Left renal pelvis (tissue), 4 donors: ENCODE results near the gene GIMAP8. TPM values are rescaled to one million over a fixed set of nuclear protein-coding genes. Genes with fewer than 3 reads are reported as not detected.
"Not testable (repeated sequence)": the region's sequence is repeated elsewhere in the genome, so short reads cannot be mapped to it uniquely, and the experiment has no call there.

Experiments used
- DNase-seq, 4 donors: peaks; one replicate each; pipeline ENCODE4 v3.0.0-alpha.2; 2013; ENCODE audit warnings: low read depth in 4 of 4, low spot score in 3 of 4
- polyA plus RNA-seq, 4 donors: library from polyadenylated mRNA; unstranded; fragments of 120-200 nt; gene quantifications; one replicate each; pipeline ENCODE4 v1.2.1, GENCODE V29; 2013; ENCODE audit not compliant: insufficient read length in 4 of 4

The GIMAP8 gene
- polyA plus RNA-seq, 4 donors: 4.1 to 9.5 (median 8.5) TPM

DNA sequence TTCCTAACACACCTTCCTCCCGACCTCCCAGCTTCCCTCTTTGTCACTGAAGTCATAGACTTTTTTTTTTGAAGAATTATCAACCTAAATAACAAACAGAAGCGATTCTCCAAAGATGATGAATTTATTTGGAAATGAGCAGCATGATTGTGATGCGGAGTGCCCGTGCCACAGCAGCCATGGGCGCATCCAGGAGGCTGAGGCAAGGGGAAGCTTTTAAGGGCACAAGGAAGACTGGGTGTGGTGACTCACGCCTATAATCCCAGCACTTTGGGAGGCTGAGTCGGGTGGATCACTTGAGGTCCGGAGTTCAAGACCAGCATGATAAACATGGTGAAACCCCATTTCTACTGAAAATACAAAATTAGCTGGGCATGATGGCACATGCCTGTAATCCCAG is 16.2 kb upstream of the GIMAP8 start:
- no peak for DNase-seq

DNA sequence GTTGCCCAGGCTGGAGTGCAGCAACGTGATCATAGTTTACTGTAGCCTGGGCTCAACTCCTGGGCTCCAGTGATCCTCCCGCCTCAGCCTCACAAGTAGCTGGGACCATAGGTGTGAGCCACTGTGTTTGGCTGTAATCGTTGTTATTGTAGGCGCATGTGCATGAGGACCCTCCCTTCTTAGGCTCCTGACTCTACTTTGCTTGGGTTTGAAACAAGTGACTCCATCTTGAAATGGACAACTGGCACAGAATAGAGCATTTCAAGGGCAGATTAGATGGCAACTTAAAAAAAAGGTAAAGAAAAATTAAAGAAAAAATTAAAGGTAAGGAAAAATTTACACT is 15.4 kb upstream of the GIMAP8 start:
- no peak for DNase-seq

DNA sequence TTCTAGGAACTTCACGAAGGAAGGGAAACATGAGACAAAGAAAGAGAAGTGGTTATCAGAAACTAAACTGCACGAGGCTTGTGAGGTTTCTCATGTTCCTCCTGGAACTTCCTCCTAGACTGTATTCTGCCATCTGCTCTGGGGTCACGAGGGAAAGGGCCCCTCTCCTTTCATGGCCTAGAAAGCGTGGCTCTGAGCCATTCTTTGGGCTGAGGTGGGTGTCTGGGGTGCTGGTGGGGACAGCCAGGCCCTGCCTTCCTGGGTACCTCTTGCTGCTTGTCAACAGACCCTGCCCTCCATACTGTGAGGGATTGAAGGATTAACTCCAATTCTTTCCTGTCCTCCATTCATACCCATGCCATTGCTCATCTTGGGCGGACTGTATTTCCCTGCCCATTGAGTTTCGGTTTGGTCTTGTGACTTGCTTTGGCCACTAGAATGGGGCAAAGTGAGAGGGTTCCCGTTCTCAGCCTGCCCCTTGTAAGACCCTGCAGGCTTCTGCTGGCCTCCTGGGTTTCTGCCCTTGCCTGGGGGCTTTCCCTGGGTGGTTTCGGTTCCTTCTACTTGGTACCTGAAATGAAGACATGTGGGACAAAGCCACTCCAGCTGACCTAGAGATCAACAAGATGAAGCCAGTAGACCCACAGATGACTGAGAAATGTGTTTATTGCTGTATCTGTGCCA is 14.9 kb upstream of the GIMAP8 start:
- DNase-seq: no peak

DNA sequence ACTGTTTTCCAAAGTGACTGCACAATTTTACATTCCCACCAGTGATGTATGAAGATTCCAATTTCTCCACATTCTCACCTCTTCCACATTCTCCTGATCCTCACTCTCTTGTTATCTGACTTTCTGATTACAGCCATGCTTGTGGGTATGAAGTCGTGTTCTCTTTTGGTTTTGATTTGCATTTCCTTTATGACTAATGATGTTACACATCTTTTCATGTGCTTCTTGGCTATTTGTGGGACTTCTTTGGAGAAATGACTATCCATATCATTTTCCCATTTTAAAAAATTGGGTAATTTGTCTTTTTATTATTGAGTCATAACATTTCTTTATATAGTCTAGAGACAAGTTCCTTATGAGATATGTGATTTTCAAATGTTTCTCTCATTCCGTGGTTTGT is 10.5 kb upstream of the GIMAP8 start:
- DNase-seq: no peak

DNA sequence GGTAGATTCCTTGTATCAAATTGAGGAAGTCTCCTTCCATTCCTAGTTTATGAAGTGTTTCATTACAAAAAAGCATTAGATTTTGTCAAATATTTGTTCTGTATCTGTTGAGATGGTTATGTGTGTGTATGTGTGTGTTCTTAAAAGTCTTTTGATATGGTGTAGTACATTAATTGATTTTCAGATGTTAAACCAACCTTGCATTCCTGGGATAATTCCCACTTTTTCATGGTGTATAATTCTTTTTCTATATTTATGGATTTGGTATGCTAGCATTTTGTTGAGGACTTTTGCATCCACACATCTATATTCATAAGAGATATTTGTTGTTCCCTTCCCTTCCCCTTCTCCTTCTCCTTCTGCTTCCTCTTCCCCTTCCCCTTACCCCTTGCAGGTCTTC is 8.9 kb upstream of the GIMAP8 start:
- no peak for DNase-seq

DNA sequence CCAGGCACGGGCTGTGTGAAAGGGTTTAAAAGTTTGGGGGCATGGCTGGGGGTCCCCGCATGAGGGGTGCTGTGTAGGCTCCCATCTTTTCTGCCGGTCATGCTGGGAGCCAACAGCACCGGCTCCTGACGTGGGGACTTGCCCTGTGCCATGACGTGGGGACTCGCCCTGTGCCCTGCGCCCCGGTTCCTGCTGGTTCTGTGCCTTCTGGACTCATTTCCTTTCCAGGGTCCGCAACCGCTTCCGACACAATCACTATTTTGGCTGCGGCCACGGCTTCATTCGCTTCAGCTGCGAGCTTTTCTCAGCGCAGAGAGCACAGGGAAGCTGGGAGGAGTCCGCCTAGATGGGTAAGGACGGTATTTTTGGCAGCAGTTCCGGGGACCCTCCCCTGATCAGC is 7.6 kb upstream of the GIMAP8 start:
- no peak for DNase-seq

DNA sequence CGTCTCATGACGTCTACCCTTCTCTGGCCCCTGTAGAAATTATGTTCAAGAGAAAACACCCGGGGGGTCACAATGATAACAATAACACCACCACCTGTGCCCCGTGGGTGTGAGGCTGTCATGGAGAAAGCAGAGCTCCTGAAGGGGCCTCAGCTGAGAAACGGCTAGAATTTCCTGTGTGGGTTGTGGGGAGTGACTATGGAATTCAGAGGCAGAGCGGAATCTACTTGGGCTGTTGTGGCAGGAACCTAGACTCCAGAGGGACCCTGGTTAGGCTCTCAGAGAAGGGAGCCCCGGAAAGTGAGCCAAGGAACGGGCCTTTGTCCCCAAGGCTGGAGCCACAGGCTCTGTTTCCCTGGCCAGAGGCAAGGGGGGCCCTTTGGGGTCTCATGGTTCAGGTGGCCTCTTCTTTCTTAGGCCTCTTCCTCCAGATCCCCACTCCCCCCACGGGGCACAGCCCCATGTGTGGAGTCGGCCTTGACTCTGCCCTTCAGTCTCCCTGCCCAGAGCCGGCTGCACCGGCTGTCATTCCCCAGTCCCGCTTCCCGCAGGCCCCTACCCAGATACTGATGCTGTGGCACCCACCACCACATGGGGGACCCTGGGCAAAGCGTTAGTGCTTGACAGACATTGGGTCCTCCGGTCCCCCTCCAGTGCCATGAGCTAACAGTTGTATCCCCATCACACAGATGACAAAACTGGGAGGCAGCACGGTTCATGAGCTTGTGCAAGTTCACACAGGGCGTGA is 6.5 kb upstream of the GIMAP8 start:
- no peak for DNase-seq

DNA sequence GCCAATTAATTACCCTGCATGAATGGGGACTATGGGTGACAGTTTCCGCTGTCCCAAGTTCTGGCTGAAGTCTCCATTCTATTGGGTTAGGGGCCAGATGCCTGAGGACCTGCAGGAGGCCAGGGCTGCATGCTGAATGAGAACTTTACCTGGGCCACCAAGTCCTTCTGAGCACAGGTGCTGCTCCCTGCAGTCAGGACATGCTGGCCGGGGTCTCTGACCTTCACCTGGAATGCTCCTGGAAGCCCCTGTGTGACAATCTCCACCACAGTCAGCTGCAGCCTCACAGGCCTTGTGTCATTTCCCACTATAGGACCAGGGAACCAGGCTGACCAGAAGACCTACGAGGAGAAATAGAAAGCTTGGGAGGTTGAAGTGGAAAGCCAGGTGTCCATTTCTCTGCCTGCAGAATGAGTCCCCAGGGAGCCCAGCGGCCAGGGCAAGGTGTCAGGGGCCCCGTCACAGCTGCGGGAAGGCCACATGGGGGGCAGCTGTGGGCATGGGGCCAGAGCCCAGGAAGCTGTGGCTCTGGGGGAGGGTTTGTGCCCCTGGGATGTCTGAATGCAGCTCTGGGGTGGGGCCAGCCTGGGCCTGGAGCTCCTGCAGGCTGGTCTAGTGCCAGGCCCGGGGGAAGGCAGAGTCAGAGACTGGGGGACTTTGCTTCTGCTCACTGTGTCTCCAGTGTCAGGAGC is 5.6 kb upstream of the GIMAP8 start:
- no peak for DNase-seq

DNA sequence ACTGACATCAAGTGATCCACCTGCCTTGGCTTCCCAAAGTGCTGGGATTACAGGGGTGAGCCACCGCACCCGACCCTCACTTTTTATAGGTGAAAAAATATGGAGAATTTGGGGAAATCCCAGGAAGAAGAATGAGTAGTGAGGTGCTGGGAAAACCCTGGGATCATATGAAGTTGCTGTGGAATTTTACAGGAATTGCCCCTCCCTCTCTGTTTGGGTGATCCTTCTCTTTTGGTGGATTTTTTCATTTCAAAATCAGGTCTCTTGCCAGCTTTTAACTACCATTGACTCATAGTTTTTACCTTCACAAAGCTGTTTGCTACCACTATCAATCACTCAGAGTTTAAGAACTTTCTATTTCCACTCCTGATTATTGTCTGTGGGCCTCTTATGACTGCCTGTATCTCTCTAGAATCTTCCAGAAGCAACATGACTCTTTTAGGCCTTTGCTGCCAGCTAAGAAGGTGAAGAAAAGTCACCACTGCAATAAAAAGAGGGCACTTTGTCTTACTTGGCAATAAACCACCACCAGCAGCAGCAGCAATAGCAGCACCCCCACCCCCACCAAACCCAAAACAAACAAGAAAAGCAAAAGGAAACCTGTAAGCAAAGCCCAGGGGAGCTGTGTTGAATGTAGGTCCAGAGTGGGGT is 4.0 kb upstream of the GIMAP8 start:
- no peak for DNase-seq

DNA sequence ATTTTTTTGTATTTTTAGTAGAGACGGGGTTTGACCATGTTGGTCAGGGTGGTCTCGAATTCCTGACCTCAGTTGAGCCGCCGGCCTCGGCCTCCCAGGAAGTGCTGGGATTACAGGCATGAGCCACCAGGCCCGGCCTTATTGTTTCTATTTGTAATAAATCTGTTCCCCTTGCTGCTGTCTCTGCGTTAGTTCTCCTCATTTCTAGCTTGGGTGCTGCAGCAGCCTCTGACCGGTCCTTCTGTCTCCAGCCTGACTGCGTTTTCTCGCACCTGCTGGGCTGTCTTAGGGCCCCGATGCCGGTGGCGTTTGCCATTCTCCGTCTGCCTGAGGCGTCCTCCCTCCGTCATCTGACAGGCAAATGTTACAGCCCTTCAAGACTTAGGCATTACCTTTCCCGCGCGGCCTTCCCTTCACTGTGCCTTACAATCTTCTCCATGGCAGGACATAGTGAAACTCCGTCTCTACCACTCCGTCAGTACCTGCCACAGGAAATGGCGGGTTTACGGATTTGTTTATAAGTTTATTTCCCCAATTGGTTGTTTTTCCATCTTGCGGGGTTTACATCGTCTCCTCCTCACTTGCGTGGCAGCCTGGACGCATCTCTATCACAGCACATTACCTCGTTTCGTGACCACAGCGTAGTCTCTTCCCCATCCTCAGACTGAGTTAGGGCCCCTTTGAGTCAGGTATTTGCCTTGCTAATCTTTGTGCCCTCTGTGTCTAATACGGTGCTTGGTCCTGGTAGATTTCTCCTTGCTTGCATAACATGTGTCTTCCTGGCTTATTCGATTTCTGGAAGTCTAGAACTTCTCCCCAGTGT is 2.3 kb upstream of the GIMAP8 start:
- no peak for DNase-seq

DNA sequence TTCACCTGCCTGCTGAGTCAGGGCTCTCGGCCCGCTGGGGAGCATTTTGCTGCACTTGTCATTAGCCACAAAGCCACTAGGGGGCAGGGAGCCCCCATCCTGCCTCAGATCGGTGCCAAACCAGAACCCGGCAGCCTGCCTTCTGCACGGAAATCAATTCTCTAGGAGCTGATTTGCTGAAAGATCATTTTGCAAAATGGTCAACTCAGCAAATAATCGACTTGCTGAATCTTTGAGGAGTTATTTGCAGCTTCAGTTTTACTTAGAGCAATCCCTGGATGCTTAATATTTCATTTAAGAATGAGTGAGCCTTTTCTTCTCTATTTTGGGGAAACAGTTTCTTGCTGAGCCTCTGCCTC is 1.7 kb upstream of the GIMAP8 start:
- DNase-seq: peak; percentile 29 to 44 (median 38)

DNA sequence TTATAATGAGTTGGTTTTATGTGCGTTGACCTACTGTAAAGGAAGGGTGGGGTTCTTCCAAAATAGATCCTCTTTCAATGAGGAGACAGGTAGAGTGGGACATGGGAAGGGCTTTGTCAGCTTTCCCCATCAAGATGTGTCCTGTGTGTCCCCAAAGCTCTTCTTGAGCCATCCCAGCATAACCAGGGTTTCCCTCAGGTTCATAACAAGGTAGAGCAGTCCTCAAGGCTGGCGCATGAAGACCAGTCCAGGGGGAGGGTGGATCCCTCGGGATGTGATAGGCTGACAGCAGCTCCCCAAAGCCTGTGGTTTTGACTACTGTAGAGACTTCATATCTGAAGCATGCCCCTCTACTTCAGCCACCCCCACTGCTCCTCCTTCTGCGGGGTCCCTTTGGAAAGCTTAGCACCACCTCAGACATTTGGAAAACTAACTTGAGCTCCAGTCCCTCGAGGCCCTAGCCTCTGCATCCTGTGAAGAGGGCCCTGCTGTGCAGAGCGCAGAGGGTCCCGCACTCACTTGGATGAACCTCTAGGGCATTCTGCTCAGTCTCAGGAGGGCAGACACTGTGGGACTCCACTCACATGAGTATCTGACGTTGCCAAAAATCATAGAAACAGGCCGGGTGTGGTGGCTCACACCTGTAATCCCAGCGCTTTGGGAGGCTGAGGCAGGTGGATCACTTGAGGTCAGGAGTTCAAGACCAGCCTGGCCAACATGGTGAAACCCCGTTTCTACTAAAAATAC is 1.1 kb upstream of the GIMAP8 start:
- no peak for DNase-seq

DNA sequence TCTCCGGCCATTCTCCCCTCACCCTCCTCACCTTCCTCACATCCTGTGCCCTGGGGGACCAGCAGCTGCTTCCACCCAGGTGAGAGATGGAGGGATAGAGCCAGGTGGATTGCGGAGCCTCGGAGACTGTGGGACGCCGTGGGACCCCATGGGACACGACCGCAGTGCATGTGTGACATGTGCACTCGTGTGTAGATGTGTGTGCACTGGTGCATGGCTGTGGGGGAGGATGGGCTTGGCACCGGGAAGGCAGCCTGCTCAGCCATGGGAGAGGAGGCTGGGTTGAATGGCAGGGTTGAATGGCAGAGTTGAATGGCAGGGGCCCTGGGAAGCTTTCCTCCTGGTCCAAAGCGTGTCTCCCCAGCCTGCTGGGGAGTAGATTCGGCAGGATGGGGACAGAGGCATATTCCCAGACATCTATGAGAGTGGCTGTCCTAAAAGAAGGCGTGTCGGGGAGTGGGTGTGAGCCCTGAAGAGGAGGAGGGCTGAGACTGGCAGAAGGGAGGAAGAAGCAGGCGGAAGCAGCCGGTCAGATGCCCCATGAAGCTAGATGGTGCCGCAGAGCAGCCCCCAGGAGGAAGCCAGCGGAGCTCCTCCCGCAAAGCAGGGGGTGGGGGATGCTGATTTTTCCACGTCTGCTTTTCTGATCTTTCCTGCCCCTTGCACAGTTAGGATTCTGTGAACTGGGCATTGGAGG is 815 bp downstream of the GIMAP8 start:
- DNase-seq: no peak

DNA sequence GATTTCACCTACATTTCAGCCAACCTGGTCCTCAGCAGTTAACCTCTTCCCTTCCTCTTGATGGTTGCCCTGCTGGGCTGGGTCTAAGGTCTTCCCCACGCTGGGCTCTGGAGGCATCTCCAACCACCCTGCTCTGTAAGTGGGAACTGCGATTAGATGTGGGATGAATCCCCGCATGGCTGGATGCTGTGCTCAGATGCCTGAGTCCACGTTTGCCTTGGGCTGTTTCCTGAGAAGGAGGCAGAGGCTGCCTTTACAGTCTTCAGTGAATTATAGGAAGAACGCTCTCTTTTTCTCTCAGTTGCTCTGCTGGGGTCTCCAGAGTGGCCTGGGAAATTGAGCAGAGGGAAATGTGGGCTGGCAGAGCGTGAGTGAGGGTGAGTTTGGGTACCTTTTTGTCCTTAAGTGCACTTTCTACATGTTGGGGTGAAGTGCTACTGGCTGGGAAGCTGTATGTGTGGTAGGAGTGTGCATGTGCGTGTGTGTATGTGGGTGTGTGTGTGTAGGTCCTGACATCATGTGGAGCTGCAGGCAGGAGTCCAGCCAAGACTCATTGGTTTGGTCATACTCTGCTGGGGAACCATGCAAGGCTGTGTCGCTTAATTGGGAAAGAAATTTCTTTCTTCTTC is 1.5 kb downstream of the GIMAP8 start:
- DNase-seq: no peak

DNA sequence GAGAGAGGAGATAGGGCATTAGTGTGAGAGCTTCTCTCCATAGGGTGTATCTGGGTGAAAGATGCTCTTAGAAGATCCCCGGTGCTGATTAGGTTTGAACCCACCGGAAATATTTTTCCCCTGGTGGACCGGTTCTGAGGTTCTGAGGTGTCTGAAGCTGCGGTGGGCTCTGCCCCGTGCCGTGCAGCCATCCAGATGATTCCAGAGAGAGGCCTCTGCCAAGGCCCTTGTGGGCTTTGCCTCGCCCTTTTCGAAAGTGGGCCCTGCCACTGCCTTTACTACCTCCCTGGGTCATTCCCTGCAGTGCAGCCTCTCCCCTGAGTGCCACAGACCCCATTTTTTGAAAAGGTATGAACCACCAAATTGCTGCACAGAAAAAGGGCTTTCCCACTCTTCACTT is 2.8 kb downstream of the GIMAP8 start:
- no peak for DNase-seq

DNA sequence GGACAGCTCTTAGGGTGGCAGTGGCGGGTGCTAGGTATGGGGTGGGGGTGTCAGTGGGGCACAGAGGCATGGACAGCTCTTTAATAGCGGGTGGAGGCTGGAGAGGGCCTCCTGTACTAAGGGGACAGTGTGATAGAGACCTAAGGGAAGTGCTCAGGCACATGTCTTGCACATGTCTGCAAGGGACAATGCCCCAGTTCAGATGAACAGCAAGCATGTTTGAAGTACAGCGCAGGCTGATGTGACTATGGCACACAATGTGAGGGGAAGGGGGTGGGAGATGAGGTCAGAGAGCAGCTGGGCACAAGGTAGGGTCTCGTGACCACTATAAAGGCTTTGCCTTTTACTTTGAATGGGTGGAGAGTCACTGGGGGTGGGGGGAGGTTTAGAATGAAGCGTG is 3.5 kb downstream of the GIMAP8 start:
- no peak for DNase-seq

DNA sequence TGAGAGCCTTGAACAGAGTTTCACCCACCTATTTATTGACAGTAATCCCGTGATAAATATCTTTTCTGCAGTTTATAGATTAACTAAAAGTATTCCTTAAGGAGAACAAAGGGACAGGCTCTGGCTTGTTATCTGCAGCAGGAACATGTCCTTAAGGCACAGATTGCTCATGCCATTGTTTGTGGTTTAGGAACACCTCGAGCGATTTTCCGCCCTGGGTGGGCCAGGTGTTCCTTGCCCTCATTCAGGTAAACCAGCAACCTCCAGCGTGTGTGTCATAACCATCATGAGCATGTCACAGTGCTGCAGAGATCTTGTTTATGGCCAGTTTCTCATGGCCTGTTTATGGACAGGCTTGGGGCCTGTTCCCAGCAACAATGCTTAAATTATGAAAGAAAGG is 6.6 kb downstream of the GIMAP8 start:
- DNase-seq: not testable (repeated sequence)

DNA sequence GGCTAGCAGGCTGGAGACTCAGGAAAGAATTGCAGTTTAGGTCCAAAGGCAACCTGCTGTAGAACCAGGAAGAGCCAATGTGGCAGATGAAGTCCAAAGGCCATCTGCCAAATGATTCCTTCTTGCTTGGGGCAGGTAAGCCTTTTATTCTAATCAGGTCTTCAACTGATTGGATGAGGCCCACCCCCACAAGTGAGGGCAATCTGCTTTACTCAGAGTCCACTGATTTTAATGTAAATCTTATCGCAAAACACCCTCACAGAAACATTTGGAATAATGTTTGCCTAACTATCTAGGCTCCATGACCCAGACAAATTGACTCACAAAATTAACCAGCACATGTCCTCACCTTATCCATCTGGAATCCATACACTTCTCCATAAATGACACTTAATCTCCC is 7.8 kb downstream of the GIMAP8 start:
- DNase-seq: no peak

DNA sequence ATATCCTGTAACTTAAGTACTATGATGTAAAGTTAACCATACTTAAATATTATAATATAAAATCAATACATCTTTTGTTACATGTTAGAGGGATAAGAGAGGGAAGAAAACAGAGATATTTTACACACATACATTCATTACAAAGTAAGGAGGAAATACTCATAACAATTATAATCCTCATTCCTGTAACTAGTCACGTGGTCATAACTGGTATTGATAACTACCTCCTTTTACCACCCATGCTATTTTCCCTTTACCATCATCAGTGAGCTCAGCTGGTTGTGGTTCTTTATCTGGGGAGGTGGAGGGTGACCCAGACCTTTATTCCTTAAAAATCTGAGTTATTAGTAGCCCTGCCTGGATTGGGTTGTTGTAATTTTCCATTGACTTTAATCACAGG is 8.3 kb downstream of the GIMAP8 start:
- DNase-seq: no peak
